NCI-H510A treated with DMSO at 0.1 percent for 48 hours (cell line): ENCODE data around the gene KIT.
"Not testable (repeated sequence)": the region's sequence is repeated elsewhere in the genome, so short reads cannot be mapped to it uniquely, and the experiment has no call there.

ENCODE experiments used
- DNase-seq: peaks from one replicate; lab custom pipeline; 2025; lab: John Stamatoyannopoulos, UW

Gene KIT

DNA sequence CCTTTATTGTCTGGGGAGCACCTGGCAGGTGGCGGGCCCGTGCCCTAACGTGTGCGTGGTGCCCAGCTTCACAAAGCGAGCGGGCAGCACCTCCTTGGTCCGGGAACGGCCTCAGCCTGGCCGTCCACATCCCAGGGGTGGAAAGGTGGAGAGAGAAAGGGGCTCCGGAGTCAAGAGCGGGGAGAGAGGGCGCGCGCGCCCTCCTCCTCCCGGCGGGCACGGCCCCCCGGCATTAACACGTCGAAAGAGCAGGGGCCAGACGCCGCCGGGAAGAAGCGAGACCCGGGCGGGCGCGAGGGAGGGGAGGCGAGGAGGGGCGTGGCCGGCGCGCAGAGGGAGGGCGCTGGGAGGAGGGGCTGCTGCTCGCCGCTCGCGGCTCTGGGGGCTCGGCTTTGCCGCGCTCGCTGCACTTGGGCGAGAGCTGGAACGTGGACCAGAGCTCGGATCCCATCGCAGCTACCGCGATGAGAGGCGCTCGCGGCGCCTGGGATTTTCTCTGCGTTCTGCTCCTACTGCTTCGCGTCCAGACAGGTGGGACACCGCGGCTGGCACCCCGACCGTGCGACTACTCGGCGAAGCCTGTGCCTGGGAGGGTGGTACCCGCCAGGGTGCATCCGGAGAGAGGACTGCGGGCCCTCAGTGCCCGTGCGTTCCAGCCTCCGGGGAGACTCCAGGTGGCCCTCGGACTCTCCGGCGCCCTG, at the start of gene KIT:
Gene KIT (plus strand): TSS at position 407 of the 701 bp plus-strand sequence. CDS start 58 bp downstream, at position 465.
- DNase-seq: peak; percentile 94

- no peak for DNase-seq
Measured at GRCh38 chr4:54609310-54609709, 48.4 kb upstream of the KIT start.

DNA sequence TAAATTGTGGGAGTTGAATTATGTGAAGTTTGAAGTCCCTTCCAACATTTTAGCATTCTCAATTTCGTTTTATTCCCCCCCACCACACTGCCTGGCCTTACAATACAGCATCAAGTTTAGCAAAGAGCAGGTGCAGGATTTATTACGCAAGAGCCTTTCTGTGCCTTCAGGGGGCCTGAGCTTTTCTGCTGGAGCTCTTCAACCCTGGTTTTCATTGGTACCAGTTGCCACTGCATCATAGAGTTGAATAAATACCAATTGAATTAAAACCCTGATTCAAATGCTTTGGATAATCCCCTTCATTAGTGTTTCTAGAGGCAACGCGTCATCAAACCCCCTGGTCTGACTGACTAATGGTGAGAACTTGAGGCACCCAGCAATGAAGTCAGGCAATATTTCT, 43.6 kb upstream of the KIT start:
- peak; percentile 77 for DNase-seq

- no peak for DNase-seq
Measured at GRCh38 chr4:54620773-54621172, 37.0 kb upstream of the KIT start.

DNA sequence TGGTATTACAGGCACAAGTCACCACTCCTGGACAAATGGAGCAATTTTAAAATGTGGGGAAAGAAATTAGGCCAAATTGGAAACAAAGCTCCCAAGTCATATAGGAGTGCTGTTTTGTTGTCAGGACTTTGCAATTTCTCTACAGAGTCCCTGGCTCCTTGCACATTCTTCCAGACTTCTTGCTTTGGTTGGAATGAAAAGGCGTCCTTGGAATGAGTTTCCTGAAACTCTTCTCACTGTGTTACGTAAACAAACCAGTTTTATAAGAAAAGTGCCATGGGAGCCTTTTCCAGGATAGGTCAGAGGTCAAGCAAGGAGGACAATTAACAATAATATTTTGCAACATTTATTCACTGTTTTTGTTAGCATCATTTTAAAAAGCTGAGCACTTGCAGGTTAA, 32.4 kb upstream of the KIT start:
- DNase-seq: no peak

DNA sequence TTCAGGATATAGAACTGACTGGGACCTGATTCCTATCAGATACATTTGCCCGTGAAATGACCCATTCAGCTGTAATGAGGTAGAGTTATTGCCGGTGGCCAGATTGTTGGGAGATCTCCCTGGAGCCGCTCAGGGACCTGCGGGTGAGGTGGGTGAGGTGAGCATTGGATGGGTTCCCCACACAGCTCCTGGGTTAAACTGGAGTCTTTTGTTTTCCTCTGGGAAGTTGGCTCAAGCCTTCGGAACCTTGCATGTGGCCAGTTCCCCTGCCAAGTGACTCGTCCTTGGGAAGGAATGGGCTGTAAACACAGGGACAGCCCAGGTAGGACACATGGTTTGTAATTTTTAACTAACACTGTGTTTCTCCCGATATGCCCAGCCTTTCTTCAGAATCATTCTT, 31.6 kb upstream of the KIT start:
- DNase-seq: no peak

DNA sequence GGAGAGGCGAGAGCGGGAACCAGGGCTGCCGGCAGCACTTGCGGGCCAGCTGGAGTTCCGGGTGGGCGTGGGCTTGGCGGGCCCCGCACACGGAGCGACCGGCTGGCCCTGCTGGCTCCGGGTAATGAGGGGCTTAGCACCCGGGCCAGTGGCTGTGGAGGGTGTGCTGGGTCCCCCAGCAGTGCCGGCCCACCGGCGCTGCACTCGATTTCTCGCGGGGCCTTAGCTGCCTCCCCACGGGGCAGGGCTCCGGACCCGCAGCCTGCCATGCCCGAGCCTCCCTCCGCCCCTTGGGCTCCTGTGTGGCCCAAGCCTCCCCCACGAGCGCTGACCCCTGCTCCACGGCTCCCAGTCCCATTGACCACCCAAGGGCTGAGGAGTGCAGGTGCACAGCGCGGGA, 25.2 kb upstream of the KIT start:
- no peak for DNase-seq

DNA sequence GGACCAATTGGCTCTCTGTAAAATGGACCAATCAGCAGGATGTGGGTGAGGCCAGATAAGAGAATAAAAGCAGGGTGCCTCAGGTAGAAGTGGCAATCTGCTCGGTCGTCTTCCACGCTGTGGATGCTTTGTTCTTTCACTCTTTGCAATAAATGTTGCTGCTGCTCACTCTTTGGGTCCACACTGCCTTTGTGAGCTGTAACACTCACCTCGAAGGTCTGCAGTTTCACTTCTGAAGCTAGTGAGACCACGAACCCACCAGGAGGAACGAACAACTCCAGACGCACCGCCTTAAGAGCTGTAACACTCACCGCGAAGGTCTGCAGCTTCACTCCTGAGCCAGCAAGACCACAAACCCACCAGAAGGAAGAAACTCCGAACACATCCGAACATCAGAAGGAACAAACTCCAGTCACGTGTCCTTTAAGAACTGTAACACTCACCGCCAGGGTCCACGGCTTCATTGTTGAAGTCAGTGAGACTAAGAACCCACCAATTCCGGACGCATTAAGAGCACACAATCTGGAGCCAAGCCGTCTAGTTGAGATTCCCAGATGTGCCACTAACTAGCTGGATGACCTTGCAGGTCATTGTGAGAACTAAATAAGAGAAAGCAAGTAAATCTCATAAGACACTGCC, 24.5 kb upstream of the KIT start:
- DNase-seq: not testable (repeated sequence)

- DNase-seq: no peak
Measured at GRCh38 chr4:54635318-54635717, 22.4 kb upstream of the KIT start.

- DNase-seq: no peak
Measured at GRCh38 chr4:54637325-54637724, 20.4 kb upstream of the KIT start.

DNA sequence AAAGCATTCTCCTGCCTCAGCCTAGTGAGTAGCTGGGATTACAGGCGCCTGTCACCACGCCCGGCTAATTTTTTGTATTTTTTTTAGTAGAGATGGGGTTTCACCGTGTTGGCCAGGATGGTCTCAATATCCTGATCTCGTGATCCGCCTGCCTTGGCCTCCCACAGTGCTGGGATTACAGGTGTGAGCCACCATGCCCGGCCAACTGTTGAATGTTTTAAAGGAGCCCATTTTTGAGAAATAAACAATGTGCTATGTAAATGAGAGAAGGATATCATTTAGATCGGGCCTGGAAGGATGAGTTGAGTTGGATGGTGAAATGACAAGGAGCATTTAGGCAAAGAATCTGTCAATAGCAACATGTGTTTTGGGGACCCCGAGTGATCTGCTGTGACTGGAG, 16.7 kb upstream of the KIT start:
- not testable (repeated sequence) for DNase-seq

GRCh38 chr4:54643172-54643571, 14.6 kb upstream of the KIT start:
- DNase-seq: no peak

- peak; percentile 23 for DNase-seq
Measured at GRCh38 chr4:54643958-54644751, 13.6 kb upstream of the KIT start.

GRCh38 chr4:54645830-54646229, 11.9 kb upstream of the KIT start:
- no peak for DNase-seq

- DNase-seq: no peak
Measured at GRCh38 chr4:54647070-54647469, 10.7 kb upstream of the KIT start.

- DNase-seq: no peak
Measured at GRCh38 chr4:54651050-54651449, 6.7 kb upstream of the KIT start.

- DNase-seq: no peak
Measured at GRCh38 chr4:54654753-54655152, 3.0 kb upstream of the KIT start.

DNA sequence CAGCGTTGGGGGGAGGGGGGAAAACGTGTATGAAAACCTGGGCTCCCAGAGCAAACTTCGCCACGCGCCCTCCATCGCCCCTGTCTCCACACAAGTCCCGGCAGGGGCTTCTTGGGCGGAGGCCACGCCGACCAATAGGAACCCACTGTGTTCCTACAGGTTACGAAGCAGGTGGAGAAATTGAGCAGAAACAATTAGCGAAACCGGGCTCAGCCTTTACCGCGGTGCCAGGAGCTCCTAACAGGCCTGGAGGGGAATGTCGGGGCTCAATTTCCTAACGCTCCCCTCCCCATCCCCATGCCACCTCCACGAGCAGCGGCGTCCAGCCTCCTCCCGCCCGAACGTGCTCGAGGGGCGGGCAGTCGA, 589 bp upstream of the KIT start:
- no peak for DNase-seq

DNA sequence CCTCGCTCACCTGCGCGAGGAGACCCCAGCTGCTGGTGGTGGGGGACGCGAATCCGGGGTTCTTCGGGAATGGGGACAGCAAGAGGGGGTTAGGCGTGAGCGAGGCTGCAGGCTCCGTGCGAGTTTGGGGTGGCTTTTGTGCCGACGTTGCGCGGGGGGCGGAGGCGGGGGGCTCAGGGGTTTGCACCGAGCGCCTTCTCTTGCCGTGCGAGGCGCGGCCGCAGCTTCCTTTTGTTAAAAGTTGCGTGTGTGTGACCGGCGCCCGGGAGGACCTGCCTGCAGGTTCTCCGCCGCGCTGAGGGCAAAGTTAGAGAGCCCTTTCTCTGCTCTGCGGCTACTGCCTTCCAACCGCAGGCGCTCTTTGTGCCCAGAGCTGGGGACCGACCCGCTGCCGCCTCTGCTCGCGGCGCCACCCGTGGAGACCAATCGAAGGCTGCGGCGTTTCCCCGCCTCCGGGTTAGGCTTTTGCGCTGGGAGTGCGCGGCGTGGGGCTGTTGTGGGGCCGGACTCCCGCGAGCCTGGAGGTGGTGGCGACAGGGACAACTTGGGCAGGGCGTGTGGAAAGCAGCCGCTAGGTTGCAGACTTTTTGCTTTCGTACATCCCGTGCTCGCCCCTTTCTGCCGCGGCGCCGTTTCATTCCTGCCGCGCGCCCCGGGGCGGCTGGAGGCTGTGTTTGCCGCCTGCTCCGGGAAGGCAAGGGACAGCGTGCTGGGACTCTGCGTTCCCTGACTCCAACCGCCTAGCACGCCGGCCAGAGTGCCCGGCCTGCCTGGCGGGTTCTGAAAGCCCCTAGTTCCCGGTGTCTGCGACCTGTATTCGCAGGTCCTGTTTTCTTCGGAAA, 716 bp downstream of the KIT start:
- DNase-seq: peak; percentile 83

GRCh38 chr4:54659313-54659712, 1.6 kb downstream of the KIT start:
- no peak for DNase-seq

- no peak for DNase-seq
Measured at GRCh38 chr4:54659749-54660535, 2.2 kb downstream of the KIT start.
